ENCODE measurements around the gene ARHGAP18. TPM values are rescaled to one million over a fixed set of nuclear protein-coding genes. Genes with fewer than 3 reads are reported as not detected.

Gene ARHGAP18
- total RNA-seq, 1 experiment from 2014 or later = 30.4 TPM

GRCh38 chr6:129544892-129545612, 164.9 kb downstream of the ARHGAP18 start:
- DNase-seq (ENCODE audit: low read depth) = no peak

- DNase-seq (ENCODE audit: low read depth) = peak; percentile 47
These were observed 166.0 kb downstream of the ARHGAP18 start for GRCh38 chr6:129543981-129544380.

- DNase-seq (ENCODE audit: low read depth) = no peak
These were observed 167.3 kb downstream of the ARHGAP18 start for GRCh38 chr6:129542705-129543104.

GRCh38 chr6:129539032-129539431, 170.9 kb downstream of the ARHGAP18 start:
- DNase-seq (ENCODE audit: low read depth) = no peak

- DNase-seq (ENCODE audit: low read depth) = no peak
These were observed 173.7 kb downstream of the ARHGAP18 start for GRCh38 chr6:129536271-129536670.

GRCh38 chr6:129534926-129535325, 175.1 kb downstream of the ARHGAP18 start:
- no peak for DNase-seq (ENCODE audit: low read depth)

Other genes with a start within 250 kb of the ARHGAP18 start
- gene TMEM244, start 151.1 kb upstream of the ARHGAP18 start, total RNA-seq (2014; rRNA removed; shearing (Covaris generic)) = not detected in 2 replicates